H1 (cell line): Measurements from ENCODE around the gene MAPK8IP1. TPM values are rescaled to one million over a fixed set of nuclear protein-coding genes. Genes with fewer than 3 reads are reported as not detected.

Source experiments
- CTCF ChIA-PET: fragments of 300-600 bp; sonication (Branson Sonifier 250); formaldehyde crosslinking; loops from one replicate; lab custom pipeline; 2021; ENCODE audit not compliant: partially characterized antibody; lab: Charles Lee
- POLR2A ChIA-PET: fragments of 300-600 bp; sonication (Branson Sonifier 250); formaldehyde crosslinking; loops from one replicate; lab custom pipeline; 2021; ENCODE audit warnings: inconsistent platforms; ENCODE audit not compliant: partially characterized antibody; lab: Charles Lee
- DNase-seq, 2 experiments: peaks; one replicate each; pipeline versions ENCODE4 v3.0.0 to v3.0.0-alpha.2; 2010 to 2022; ENCODE audit warnings: low spot score in 2 of 2, low read depth in 1 of 2, mixed read lengths in 1 of 2
- FAIRE-seq: peaks from 2 replicates; lab custom pipeline; 2011; peaks lifted over from hg19 to GRCh38; lab: Jason Lieb, UNC
- H2AFZ ChIP-seq: 2 replicates; pipeline ENCODE4 v1.8.1; 2012; ENCODE audit warnings: low read length, inconsistent platforms
- H2AK5ac ChIP-seq: 2 replicates; pipeline ENCODE4 v1.6.1; 2013; ENCODE audit warnings: low read depth, low read length
- H2BK120ac ChIP-seq: replicated peaks from 2 replicates; pipeline ENCODE3; 2013; ENCODE audit warnings: low read depth, low read length, inconsistent platforms
- H2BK12ac ChIP-seq: 2 replicates; pipeline ENCODE4 v1.6.1; 2013; ENCODE audit warnings: low read depth, low read length
- H2BK15ac ChIP-seq: 2 replicates; pipeline ENCODE4 v1.6.1; 2013; ENCODE audit warnings: low read length
- H2BK20ac ChIP-seq: 2 replicates; pipeline ENCODE4 v1.6.1; 2013; ENCODE audit warnings: low read length
- H2BK5ac ChIP-seq: 2 replicates; pipeline ENCODE4 v1.6.1; 2013; ENCODE audit warnings: low read depth, low read length
- H3K14ac ChIP-seq: 2 replicates; pipeline ENCODE4 v1.6.1; 2013; ENCODE audit warnings: inconsistent platforms; ENCODE audit not compliant: insufficient read length
- H3K18ac ChIP-seq: 2 replicates; pipeline ENCODE4 v1.6.1; 2013; ENCODE audit warnings: low read length; ENCODE audit errors: extremely low read depth
- H3K23ac ChIP-seq: 2 replicates; pipeline ENCODE4 v1.6.1; 2013; ENCODE audit warnings: inconsistent platforms; ENCODE audit not compliant: insufficient read length
- H3K23me2 ChIP-seq: 2 replicates; pipeline ENCODE4 v1.6.1; 2013; ENCODE audit warnings: low read depth, low read length
- H3K27ac ChIP-seq: 2 replicates; pipeline ENCODE4 v1.6.1; 2011; ENCODE audit warnings: low read depth, low read length, inconsistent platforms
- H3K27me3 ChIP-seq, 4 experiments: replicated peaks in 1 of 4; 1 replicate in 1 of 4; 2 replicates in 3 of 4; pipeline versions ENCODE4 v1.6.1 to v1.8.1; 2011 to 2013; ENCODE audit warnings: low read length in 3 of 4, mild to moderate bottlenecking in 3 of 4, inconsistent platforms in 2 of 4, mixed read lengths in 2 of 4, moderate library complexity in 1 of 4; ENCODE audit not compliant: control insufficient read depth in 3 of 4, insufficient read depth in 3 of 4; ENCODE audit errors: extremely low read depth in 1 of 4
- H3K36me3 ChIP-seq, 4 experiments: 2 replicates each; pipeline versions ENCODE4 v1.6.1 to v1.8.1; 2011 to 2013; ENCODE audit warnings: mild to moderate bottlenecking in 4 of 4, low read length in 3 of 4, moderate library complexity in 2 of 4, control low read depth in 1 of 4, inconsistent platforms in 1 of 4; ENCODE audit not compliant: insufficient read depth in 4 of 4, control insufficient read depth in 2 of 4
- H3K4ac ChIP-seq: replicated peaks from 2 replicates; pipeline ENCODE3; 2013; ENCODE audit warnings: low read length, low read depth, mixed read lengths, inconsistent platforms; ENCODE audit not compliant: insufficient read length
- H3K4me1 ChIP-seq, 4 experiments: replicated peaks in 1 of 4; 1 replicate in 1 of 4; 2 replicates in 3 of 4; pipeline versions ENCODE4 v1.6.1 to v1.8.1; 2011 to 2013; ENCODE audit warnings: low read length in 3 of 4, inconsistent platforms in 2 of 4, mixed read lengths in 1 of 4; ENCODE audit not compliant: insufficient read depth in 4 of 4, control insufficient read depth in 3 of 4
- H3K4me2 ChIP-seq, 2 experiments: 2 replicates each; pipeline versions ENCODE4 v1.6.1 to v1.8.1; 2011 to 2013; ENCODE audit warnings: low read depth in 2 of 2, low read length in 2 of 2, control low read depth in 1 of 2, inconsistent platforms in 1 of 2, mild to moderate bottlenecking in 1 of 2; ENCODE audit not compliant: insufficient read depth in 1 of 2
- H3K4me3 ChIP-seq, 4 experiments: fragments of 200-600, 300-600 bp in 1 of 4; sonication (generic), shearing (Covaris generic), sonication (Bioruptor Twin) in 1 of 4; 2 replicates each; pipeline versions ENCODE4 v1.5.1 to v1.8.1; 2011 to 2016; ENCODE audit warnings: low read length in 4 of 4, low read depth in 3 of 4, control low read depth in 2 of 4, inconsistent platforms in 2 of 4, mild to moderate bottlenecking in 2 of 4, mixed read lengths in 1 of 4, moderate library complexity in 1 of 4; ENCODE audit not compliant: insufficient read depth in 2 of 4; ENCODE audit errors: extremely low read depth in 1 of 4
- H3K56ac ChIP-seq: replicated peaks from 2 replicates; pipeline ENCODE3; 2013; ENCODE audit warnings: low read depth, mild to moderate bottlenecking, mixed read lengths, low read length, inconsistent platforms; ENCODE audit not compliant: insufficient read length
- H3K79me1 ChIP-seq: 2 replicates; pipeline ENCODE4 v1.6.1; 2013; ENCODE audit warnings: low read depth, low read length, control low read depth
- H3K79me2 ChIP-seq, 2 experiments: 2 replicates each; pipeline versions ENCODE4 v1.6.1 to v1.8.1; 2012 to 2013; ENCODE audit warnings: low read length in 2 of 2, mild to moderate bottlenecking in 2 of 2, inconsistent platforms in 1 of 2; ENCODE audit not compliant: insufficient read depth in 2 of 2, control insufficient read depth in 1 of 2
- H3K9ac ChIP-seq, 4 experiments: replicated peaks in 1 of 4; 1 replicate in 1 of 4; 2 replicates in 3 of 4; pipeline versions ENCODE4 v1.6.1 to v1.8.1; 2011 to 2013; ENCODE audit warnings: low read depth in 3 of 4, low read length in 3 of 4, control low read depth in 2 of 4, mild to moderate bottlenecking in 2 of 4, moderate library complexity in 2 of 4, inconsistent platforms in 1 of 4; ENCODE audit errors: extremely low read depth in 1 of 4
- H3K9me3 ChIP-seq, 2 experiments: 2 replicates each; pipeline versions ENCODE4 v1.6.1 to v1.8.1; 2012 to 2013; ENCODE audit warnings: mild to moderate bottlenecking in 2 of 2, moderate library complexity in 2 of 2, control low read depth in 1 of 2, inconsistent platforms in 1 of 2, low read depth in 1 of 2, low read length in 1 of 2, mixed read lengths in 1 of 2; ENCODE audit not compliant: insufficient read depth in 2 of 2
- H4K20me1 ChIP-seq, 2 experiments: replicated peaks in 1 of 2; 2 replicates each; pipeline versions ENCODE3 to v1.8.1; 2011 to 2013; ENCODE audit warnings: inconsistent platforms in 2 of 2, low read length in 2 of 2, mild to moderate bottlenecking in 1 of 2; ENCODE audit not compliant: insufficient read depth in 2 of 2, control insufficient read depth in 1 of 2
- H4K5ac ChIP-seq: 2 replicates; pipeline ENCODE4 v1.6.1; 2013; ENCODE audit warnings: low read length, low read depth, mixed read lengths, inconsistent platforms; ENCODE audit not compliant: insufficient read length
- H4K8ac ChIP-seq: 2 replicates; pipeline ENCODE4 v1.8.0; 2013; ENCODE audit warnings: mild to moderate bottlenecking, moderate library complexity, low read length, inconsistent platforms; ENCODE audit not compliant: insufficient read depth; ENCODE audit errors: extremely low read depth
- H4K91ac ChIP-seq: replicated peaks from 2 replicates; pipeline ENCODE3; 2013; ENCODE audit warnings: low read length, mixed read lengths, inconsistent platforms; ENCODE audit not compliant: insufficient read length
- BACH1 ChIP-seq: IDR thresholded peaks from 2 replicates; pipeline ENCODE4 v1.6.1; 2012; ENCODE audit warnings: low read length, improper control_type of control experiment
- RNF2 ChIP-seq: fragments of 200-900, 300-1000 bp; sonication (generic); IDR thresholded peaks from 2 replicates; pipeline ENCODE4 v1.7.1; 2016; ENCODE audit warnings: borderline replicate concordance, low read depth, mild to moderate bottlenecking, antibody characterized with exemption, low read length; ENCODE audit not compliant: poor library complexity, severe bottlenecking; ENCODE audit errors: missing control alignments
- SP4 ChIP-seq: IDR thresholded peaks from 2 replicates; pipeline ENCODE4 v1.6.1; 2012; ENCODE audit warnings: low read length, inconsistent platforms
- WGBS, 2 experiments: shearing (Covaris generic) in 1 of 2; methylation state at CpG; one replicate each; pipeline versions ENCODE4 v1.1.6 to v1.1.7; 2013 to 2015; ENCODE audit warnings: low lambda C conversion rate in 2 of 2, mixed read lengths in 2 of 2, inconsistent platforms in 1 of 2, low coverage in 1 of 2, missing lambda C conversion rate in 1 of 2; ENCODE audit not compliant: insufficient replicate concordance in 2 of 2, insufficient coverage in 1 of 2, insufficient read length in 1 of 2; ENCODE audit errors: extremely low coverage in 1 of 2, missing lambda C conversion rate in 1 of 2; 5-methylcytosine and 5-hydroxymethylcytosine counted together
- polyA plus RNA-seq, 7 experiments: library from polyadenylated mRNA; depleted of rRNA in 3 of 7; stranded (reverse) in 5 of 7; unstranded in 2 of 7; fragments of >200 nt in 5 of 7; fragments of 200-250 nt in 2 of 7; gene quantifications; 1 replicate in 5 of 7; 2 replicates in 1 of 7; 4 replicates in 1 of 7; pipeline versions ENCODE4 v1.2.1 to v1.2.3, GENCODE V29; 2011 to 2013; ENCODE audit warnings: missing spikeins in 2 of 7, mixed read lengths in 2 of 7
- total RNA-seq: library from RNA; stranded (reverse); fragmentation: NEBNext Ultra II Directional; extraction: Animal tissue kit (Norgen Biotek cat#: 25700); gene quantifications from 2 replicates; pipeline ENCODE4 v1.2.1, GENCODE V29; 2021

The MAPK8IP1 gene
- total and polyA plus RNA-seq, 2 of the 8 experiments (the other 6 are each of a cell fraction or from before 2014, with no cell fraction given) = 32.4 to 40.1 TPM

- H2BK12ac ChIP-seq = no peak overlapping the region
- no peak overlapping the region for H3K56ac ChIP-seq
- H2BK20ac ChIP-seq = no peak overlapping the region
- no peak overlapping the region for H4K5ac ChIP-seq
- no peak overlapping the region for H2BK120ac ChIP-seq
- H3K4me1 ChIP-seq = no peaks in the 10 kb centered on the region
- no peak overlapping the region for H3K18ac ChIP-seq
- H2BK15ac ChIP-seq = no peak overlapping the region
- H3K4me2 ChIP-seq = no peak overlapping the region
- TF ChIP-seq BACH1 (no peak), SP4 (no peak), RNF2 (no peak)
- peaks cover 6 to 42% (median 28%) of the 10 kb centered on the region in 4 experiments for H3K36me3 ChIP-seq
- no peak overlapping the region for H3K14ac ChIP-seq
- WGBS, 2 experiments = 100% methylated on average over 5 of the region's 10 CpGs; no CpG with 5 or more reads in 1 of the 2 experiments
- POLR2A ChIA-PET = interaction anchor here (1.0 to 13.6 kb wide), 9 partner anchors 6 to 79 kb away, joined by 3 to 115 read pairs (median 4); partner anchors contain the start of genes LARGE2 and PEX16
- no peak overlapping the region for H3K23ac ChIP-seq
- no peaks in the 10 kb centered on the region for H3K23me2 ChIP-seq
- H3K4ac ChIP-seq = no peak overlapping the region
- peaks cover 6% of the 10 kb centered on the region for H3K79me1 ChIP-seq
- no peak overlapping the region for H3K9ac ChIP-seq
- peaks cover 5 to 13% of the 10 kb centered on the region in 2 experiments for H4K20me1 ChIP-seq
- no peaks in the 10 kb centered on the region for H3K27me3 ChIP-seq
- no peak overlapping the region for H2AK5ac ChIP-seq
- H2AFZ ChIP-seq = no peak overlapping the region
- no peaks in the 10 kb centered on the region for H3K9me3 ChIP-seq
- DNase-seq (no peak), FAIRE-seq (no peak)
- CTCF ChIA-PET = interaction anchor here (0.8 to 3.2 kb wide), 7 partner anchors 25 to 77 kb away, joined by 3 to 12 read pairs (median 4); no protein-coding TSS in a partner anchor
- no peak overlapping the region for H2BK5ac ChIP-seq
- no peak overlapping the region for H3K27ac ChIP-seq
- no peak overlapping the region for H4K91ac ChIP-seq
- H4K8ac ChIP-seq = no peak overlapping the region
- no peak overlapping the region for H3K4me3 ChIP-seq
- peaks cover 0 to under 1% of the 10 kb centered on the region in 2 experiments; a peak in 1 of 4 replicates for H3K79me2 ChIP-seq
Observed at GRCh38 chr11:45929486-45930030, 44.1 kb downstream of the MAPK8IP1 start.
